Dedifferentiated amniotic fluid mesenchymal stem cell (primary cell): ENCODE data around the gene MS4A6A.

Source experiments
- DNase-seq: peaks from one replicate; pipeline ENCODE4 v3.0.0-alpha.2; 2016; ENCODE audit errors: extremely low spot score

MS4A6A gene

DNA sequence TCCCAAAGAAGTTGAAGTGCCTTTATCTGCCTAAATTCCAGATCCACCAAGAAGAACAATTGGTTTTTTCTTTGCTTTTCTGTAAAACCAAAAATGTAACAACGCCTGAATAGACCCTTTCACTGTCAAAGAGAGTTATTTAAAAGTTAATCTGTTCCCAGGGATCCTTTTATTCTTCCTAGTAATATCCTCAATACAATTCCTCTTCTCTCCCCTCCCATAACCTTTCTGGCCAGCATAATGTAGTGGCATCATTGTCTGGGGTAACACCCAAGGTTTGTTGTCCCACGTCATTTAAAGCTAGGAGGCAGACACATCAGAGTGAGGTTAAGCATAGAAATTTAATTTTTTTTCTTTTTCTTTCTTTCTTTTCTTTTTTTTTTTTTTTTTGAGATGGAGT, 54.5 kb downstream of the MS4A6A start:
- DNase-seq = no peak

DNA sequence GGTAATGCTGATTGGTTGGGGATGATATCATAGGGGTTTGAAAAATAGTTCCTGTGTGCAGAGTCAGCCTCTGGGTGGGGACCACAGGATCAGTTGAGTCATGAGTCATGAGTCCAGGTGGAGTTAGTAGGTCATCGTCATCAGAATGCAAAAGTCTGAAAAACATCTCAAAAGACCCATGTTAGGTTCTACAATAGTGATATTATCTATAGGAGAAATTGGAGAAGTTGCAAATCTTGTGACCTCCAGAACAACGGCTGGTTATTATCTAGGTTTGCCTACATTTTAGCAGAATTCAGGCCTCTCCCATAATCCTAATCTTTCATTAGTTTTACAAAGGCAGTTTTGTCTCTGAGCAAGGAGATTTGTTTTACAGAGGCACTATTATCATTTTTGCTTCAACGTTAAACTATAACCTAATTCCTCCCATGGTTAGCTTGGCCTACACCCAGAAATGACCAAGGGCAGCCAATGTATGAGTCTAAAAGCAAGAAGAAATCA, 55.5 kb downstream of the MS4A6A start:
- DNase-seq = no peak

DNA sequence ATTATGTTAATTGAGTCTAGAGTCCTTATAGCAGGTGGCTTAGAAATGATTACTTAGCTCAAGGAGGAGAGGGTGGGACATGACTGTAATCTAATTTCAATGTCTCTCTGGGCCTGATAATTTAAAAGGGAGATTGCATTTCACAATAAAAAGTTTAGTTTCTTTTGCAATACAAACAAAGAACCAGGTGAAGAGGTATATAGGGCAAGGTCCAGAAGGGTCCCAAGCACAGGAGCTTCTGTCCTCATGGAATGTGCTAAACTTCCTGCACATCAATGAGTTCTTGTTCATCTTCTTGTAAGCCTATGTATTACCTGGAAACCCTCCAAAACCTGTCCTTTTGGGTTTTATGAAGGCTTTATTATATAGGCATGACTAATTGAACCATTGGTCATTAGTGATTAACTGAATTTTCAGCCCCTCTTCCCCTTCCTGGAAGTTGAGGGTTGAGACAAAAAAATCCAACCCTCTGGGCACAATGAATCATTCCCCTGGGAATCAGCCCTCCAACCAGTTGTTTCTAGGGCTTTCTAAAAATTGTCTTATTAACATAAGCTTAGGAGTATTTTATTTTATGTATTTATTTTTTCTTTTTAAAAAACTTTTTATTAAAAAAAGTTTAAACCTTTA, 56.8 kb downstream of the MS4A6A start:
- no peak for DNase-seq

DNA sequence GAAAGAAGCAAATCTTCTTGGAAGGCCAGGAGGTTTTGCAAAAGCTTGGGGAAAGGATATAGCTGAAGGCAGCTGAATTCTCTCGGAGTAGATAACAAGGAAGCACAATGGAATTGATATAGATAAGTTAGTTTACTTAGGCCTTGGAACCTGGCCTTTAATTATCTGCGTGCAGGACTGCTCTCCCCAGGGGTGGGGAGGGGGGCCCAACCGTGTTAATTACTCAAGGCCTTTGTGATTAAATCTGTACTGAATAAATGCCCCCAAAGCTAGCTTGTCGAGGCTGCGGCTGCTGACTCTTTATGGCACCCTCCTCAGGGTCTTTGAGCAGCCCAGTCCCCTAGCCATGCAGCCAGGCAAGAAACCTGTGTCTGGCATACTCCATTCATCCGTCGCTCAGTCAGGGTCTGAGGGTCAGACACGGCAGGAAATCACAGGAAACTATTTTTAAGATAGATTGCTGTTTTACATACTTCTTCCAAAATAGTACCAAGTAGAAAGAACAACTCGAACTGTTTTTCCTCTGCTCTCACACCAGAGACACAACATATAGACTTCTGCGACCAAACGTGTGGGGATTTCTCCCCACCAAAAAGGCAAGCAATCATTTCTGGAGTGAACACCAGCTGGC, 58.0 kb downstream of the MS4A6A start:
- DNase-seq = no peak
